Tibial artery (tissue), 4 donors: Measurements from ENCODE around the gene TPM2.
A peak's percentile ranks its signal among the peaks of the same experiment; 100 is the strongest.

Experiments used
- DNase-seq, 2 donors: peaks; one replicate each; pipeline ENCODE4 v3.0.0-alpha.2; 2019
- H3K27ac ChIP-seq, 2 donors: fragments of 200-600 bp; sonication (generic) in 1 of 2; 1 replicate in 1 of 2; 2 replicates in 1 of 2; pipeline ENCODE4 v1.5.1; 2018 to 2019; ENCODE audit warnings: mild to moderate bottlenecking in 1 of 2
- H3K27me3 ChIP-seq, 2 donors: fragments of 200-600 bp; sonication (generic) in 1 of 2; one replicate each; pipeline versions ENCODE4 v1.5.1 to v1.6.0; 2016 to 2019
- H3K36me3 ChIP-seq, 3 donors: fragments of 200-600 bp; sonication (generic) in 2 of 3; one replicate each; pipeline ENCODE4 v1.5.1; 2016 to 2019; ENCODE audit warnings: mild to moderate bottlenecking in 2 of 3
- H3K4me1 ChIP-seq, 4 donors: fragments of 200-600 bp; sonication (generic) in 2 of 4; 1 replicate in 3 of 4; 2 replicates in 1 of 4; pipeline ENCODE4 v1.5.1; 2016 to 2019
- H3K4me3 ChIP-seq, 2 donors: fragments of 200-600 bp; sonication (generic) in 1 of 2; 1 replicate in 1 of 2; 2 replicates in 1 of 2; pipeline ENCODE4 v1.5.1; 2018 to 2019; ENCODE audit warnings: mild to moderate bottlenecking in 2 of 2
- H3K9me3 ChIP-seq, 3 donors: fragments of 200-600 bp; sonication (generic) in 1 of 3; one replicate each; pipeline ENCODE4 v1.5.1; 2016 to 2019
- CTCF ChIP-seq, 2 experiments: fragments of 200-600 bp in 1 of 2; fragments of 450-650 bp in 1 of 2; IDR thresholded peaks; one replicate each; pipeline ENCODE4 v1.5.1; 2017 to 2019; ENCODE audit warnings: antibody characterized with exemption in 2 of 2, mild to moderate bottlenecking in 1 of 2, moderate library complexity in 1 of 2
- intact Hi-C: fragments of 100-400 bp; cut with DNase I; formaldehyde crosslinking; loops from one replicate; pipeline ENCODE4 v1.15.0; 2023; ENCODE audit warnings: low total_unique reads

TPM2 gene

GRCh38 chr9:35717132-35717870, 27.6 kb upstream of the TPM2 start:
- H3K4me3 ChIP-seq: no peak overlapping the region
- peak overlapping the region; percentile 60 to 66 for H3K27ac ChIP-seq
- H3K9me3 ChIP-seq: no peaks in the 10 kb centered on the region
- intact Hi-C loops: no loop called here
- H3K27me3 ChIP-seq: no peaks in the 10 kb centered on the region
- peaks cover 98 to 100% (median 100%) of the 10 kb centered on the region in 3 donors for H3K36me3 ChIP-seq
- no peak for TF ChIP-seq CTCF (IDR thresholded peaks at IDR 0.05)
- H3K4me1 ChIP-seq: peaks cover 0 to 11% (median 3%) of the 10 kb centered on the region in 4 donors
- DNase-seq: no peak

DNA sequence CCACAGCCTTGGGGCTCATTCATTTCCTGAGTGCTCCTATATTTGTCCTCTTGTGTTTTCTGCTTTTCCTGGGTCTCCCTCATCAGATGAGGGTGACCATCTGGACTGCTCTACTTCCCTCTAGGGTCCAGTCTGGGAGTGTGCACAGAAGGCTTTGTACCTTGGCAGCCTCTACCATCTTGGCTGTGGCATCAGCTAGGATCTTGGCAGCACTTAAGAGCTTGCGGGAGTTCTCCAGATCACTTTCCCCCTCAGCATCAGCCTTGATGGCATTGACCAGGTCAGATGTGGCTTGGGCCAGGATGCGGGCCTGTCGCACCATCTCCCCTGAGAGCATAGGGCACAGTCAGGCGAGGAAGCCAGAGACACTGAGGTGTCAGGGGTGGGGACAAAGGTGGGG, 26.5 kb upstream of the TPM2 start:
- intact Hi-C loops: no loop called here
- Histone ChIP-seq H3K27ac (peak overlapping the region; percentile 60 to 66), H3K9me3 (no peaks in the 10 kb centered on the region), H3K27me3 (no peaks in the 10 kb centered on the region), H3K4me3 (no peak overlapping the region), H3K4me1 (peaks cover 0 to 11% (median 3%) of the 10 kb centered on the region in 4 donors), H3K36me3 (peaks cover 98 to 100% (median 100%) of the 10 kb centered on the region in 3 donors)
- peak; percentile 31 to 40 for TF ChIP-seq CTCF (IDR thresholded peaks at IDR 0.05)
- no peak for DNase-seq

GRCh38 chr9:35714579-35715252, 25.0 kb upstream of the TPM2 start:
- no peak for DNase-seq
- intact Hi-C loops: no loop called here
- H3K36me3 ChIP-seq: peaks cover 98 to 100% (median 100%) of the 10 kb centered on the region in 3 donors
- no peak for TF ChIP-seq CTCF (IDR thresholded peaks at IDR 0.05)
- peaks cover 0 to 11% (median 3%) of the 10 kb centered on the region in 4 donors for H3K4me1 ChIP-seq
- H3K27me3 ChIP-seq: no peaks in the 10 kb centered on the region
- no peaks in the 10 kb centered on the region for H3K9me3 ChIP-seq
- peak overlapping the region; percentile 60 to 66 for H3K27ac ChIP-seq
- no peak overlapping the region for H3K4me3 ChIP-seq

DNA sequence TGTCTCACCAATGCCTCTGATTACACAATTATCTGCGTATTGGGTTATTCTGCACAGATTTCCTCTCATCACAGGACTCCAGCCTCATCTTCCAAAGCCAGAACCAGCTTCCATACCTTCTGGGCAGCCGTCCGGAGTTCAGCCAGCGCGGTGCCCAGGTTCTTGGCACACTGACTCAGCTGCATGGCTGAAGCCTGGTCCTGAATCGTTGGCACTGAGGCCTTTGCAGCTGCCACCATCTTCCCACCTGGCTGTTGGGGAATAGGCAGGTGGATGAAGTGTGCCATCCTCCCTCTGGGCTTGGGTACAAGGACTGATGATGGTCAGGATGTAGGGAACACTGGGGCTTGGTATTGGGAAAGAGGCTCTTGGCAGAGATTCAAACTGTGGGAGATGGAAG, 24.4 kb upstream of the TPM2 start:
- H3K4me1 ChIP-seq: peaks cover 0 to 11% (median 3%) of the 10 kb centered on the region in 4 donors
- no peak overlapping the region for H3K4me3 ChIP-seq
- no peak for DNase-seq
- intact Hi-C loops: no loop called here
- H3K36me3 ChIP-seq: peaks cover 95 to 100% (median 97%) of the 10 kb centered on the region in 3 donors
- H3K9me3 ChIP-seq: no peaks in the 10 kb centered on the region
- H3K27ac ChIP-seq: peak overlapping the region; percentile 60 to 66
- H3K27me3 ChIP-seq: no peaks in the 10 kb centered on the region
- TF ChIP-seq CTCF (IDR thresholded peaks at IDR 0.05): no peak

DNA sequence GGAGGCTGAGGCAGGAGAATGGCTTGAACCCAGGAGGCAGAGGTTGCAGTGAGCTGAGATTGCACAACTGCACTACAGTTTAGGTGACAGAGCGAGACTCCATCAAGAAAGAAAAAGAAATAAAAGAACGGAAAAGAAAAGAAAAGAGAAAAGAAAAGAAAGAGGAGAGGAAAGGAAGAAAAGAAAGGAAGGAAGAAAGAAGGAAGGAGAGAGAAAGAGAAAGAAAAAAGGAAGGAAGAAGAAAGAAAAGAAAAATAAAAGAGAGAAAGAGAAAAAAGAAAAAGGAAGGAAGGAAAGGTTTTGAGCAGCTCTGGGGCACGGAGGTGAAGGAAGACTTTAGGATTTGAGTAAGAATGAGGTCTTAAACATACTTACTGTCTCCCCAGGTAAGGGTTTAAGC, 23.9 kb upstream of the TPM2 start:
- peak overlapping the region; percentile 60 to 66 for H3K27ac ChIP-seq
- H3K9me3 ChIP-seq: no peaks in the 10 kb centered on the region
- TF ChIP-seq CTCF (IDR thresholded peaks at IDR 0.05): no peak

More for the DNA sequence above, 23.9 kb upstream of the TPM2 start:
- intact Hi-C loops: no loop called here
- peaks cover 0 to 11% (median 3%) of the 10 kb centered on the region in 4 donors for H3K4me1 ChIP-seq
- H3K36me3 ChIP-seq: peaks cover 95 to 100% (median 97%) of the 10 kb centered on the region in 3 donors
- H3K27me3 ChIP-seq: no peaks in the 10 kb centered on the region
- H3K4me3 ChIP-seq: no peak overlapping the region
- no peak for DNase-seq
